ENCODE data around the gene CELA2A. TPM values are rescaled to one million over a fixed set of nuclear protein-coding genes. Genes with fewer than 3 reads are reported as not detected.

Gene CELA2A
- total RNA-seq: not detected

GRCh38 chr1:15456313-15456954 lies at the start of gene CELA2A:
Gene CELA2A (plus strand): TSS chr1:15456732. CDS start chr1:15456754, 22 bp downstream.

GRCh38 chr1:15409388-15410222 lies 46.9 kb upstream of the CELA2A start, which contains the start of gene EFHD2:
Gene EFHD2 (plus strand): TSS chr1:15409888. CDS start chr1:15409972, 84 bp downstream.

GRCh38 chr1:15475752-15476314 lies 19.3 kb downstream of the CELA2A start, which contains the start of gene CELA2B:
Gene CELA2B (plus strand): TSS chr1:15476104. CDS start chr1:15476126, 22 bp downstream.

Other genes starting within 250 kb of the CELA2A start
- 3.3 TPM for gene FHAD1, start 209.5 kb upstream of the CELA2A start, total RNA-seq
- gene EFHD2, start 46.8 kb upstream of the CELA2A start, total RNA-seq: 19.4 TPM
- not detected for gene CTRC, start 18.3 kb upstream of the CELA2A start, total RNA-seq
- not detected for gene CELA2B, start 19.4 kb downstream of the CELA2A start, total RNA-seq
- 13.2 TPM for gene CASP9, start 67.5 kb downstream of the CELA2A start, total RNA-seq
- gene DNAJC16, start 70.1 kb downstream of the CELA2A start, total RNA-seq: 32.6 TPM
- 1.2 TPM for gene AGMAT, start 128.3 kb downstream of the CELA2A start, total RNA-seq
- gene DDI2, start 160.7 kb downstream of the CELA2A start, total RNA-seq: 58.7 TPM
- 47.2 TPM for gene PLEKHM2, start 227.6 kb downstream of the CELA2A start, total RNA-seq

Measured in camera-type eye (tissue), 1 donor.